ENCODE results near the gene TSR3. TPM values are rescaled to one million over a fixed set of nuclear protein-coding genes. Genes with fewer than 3 reads are reported as not detected.

Gene TSR3
- polyA plus RNA-seq, 1 of the 3 experiments (the other 2 are of a cell fraction): 87.3 TPM

DNA sequence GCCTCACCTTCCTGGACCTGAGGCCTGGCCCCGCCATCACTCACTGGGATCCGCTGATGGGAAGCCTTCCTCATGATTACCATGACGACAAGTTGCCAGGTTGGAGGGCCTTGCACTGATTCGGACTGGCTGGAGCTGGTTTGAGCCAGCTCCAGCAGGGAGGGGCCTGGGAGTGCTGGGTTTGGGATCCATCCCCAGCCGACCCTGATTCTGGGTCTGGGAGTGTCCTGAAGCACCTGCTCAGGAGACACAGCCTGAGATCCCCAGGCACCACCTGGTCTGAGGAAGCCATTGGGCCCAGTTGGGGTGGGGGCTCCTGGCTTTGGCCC is 24.1 kb downstream of the TSR3 start:
- H3K9ac ChIP-seq: no peak overlapping the region
- H3K4me1 ChIP-seq (ENCODE audit: control insufficient read depth in 1 of 2, insufficient read depth in 2 of 2, low read depth in 1 of 2, low read length in 1 of 2): peaks cover 0 to 13% of the 10 kb centered on the region in 2 experiments; a peak in 1 of 4 replicates
- TF ChIP-seq NRF1 (IDR thresholded peaks at IDR 0.05; ENCODE audit: low read depth, low read length) (no peak), ZBTB33 (IDR thresholded peaks at IDR 0.05; ENCODE audit: borderline replicate concordance, low read depth) (no peak), RCOR1 (IDR thresholded peaks at IDR 0.05; ENCODE audit: low read length) (no peak), MEF2A (IDR thresholded peaks at IDR 0.05; ENCODE audit: borderline replicate concordance, low read depth) (no peak), SMC3 (IDR thresholded peaks at IDR 0.05; ENCODE audit: low read depth, low read length) (no peak), USF2 (IDR thresholded peaks at IDR 0.05; ENCODE audit: borderline replicate concordance, low read depth, low read length) (no peak), EP300 (IDR thresholded peaks at IDR 0.05; ENCODE audit: borderline replicate concordance in 1 of 2, low read depth in 1 of 2, low read length in 1 of 2) (no peak), TCF12 (IDR thresholded peaks at IDR 0.05) (no peak), ELF1 (IDR thresholded peaks at IDR 0.05) (no peak), RFX5 (IDR thresholded peaks at IDR 0.05; ENCODE audit: low read length) (no peak), CTCF (IDR thresholded peaks at IDR 0.05) (no peak), REST (IDR thresholded peaks at IDR 0.05; ENCODE audit: low read depth, low read length) (no peak), RXRA (IDR thresholded peaks at IDR 0.05; ENCODE audit: borderline replicate concordance, low read depth) (no peak), TAF1 (IDR thresholded peaks at IDR 0.05; ENCODE audit: borderline replicate concordance, low read depth, low read length) (no peak), FOXM1 (IDR thresholded peaks at IDR 0.05; ENCODE audit: low read depth) (no peak), SIN3A (IDR thresholded peaks at IDR 0.05; ENCODE audit: borderline replicate concordance, low read depth, low read length) (no peak)
- TF ChIP-seq, protein P1, sequence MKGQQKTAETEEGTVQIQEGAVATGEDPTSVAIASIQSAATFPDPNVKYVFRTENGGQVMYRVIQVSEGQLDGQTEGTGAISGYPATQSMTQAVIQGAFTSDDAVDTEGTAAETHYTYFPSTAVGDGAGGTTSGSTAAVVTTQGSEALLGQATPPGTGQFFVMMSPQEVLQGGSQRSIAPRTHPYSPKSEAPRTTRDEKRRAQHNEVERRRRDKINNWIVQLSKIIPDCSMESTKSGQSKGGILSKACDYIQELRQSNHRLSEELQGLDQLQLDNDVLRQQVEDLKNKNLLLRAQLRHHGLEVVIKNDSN (IDR thresholded peaks at IDR 0.05; ENCODE audit: borderline replicate concordance, low read depth): no peak
- no peaks in the 10 kb centered on the region for H3K9me2 ChIP-seq
- H3K4me3 ChIP-seq (ENCODE audit: low read depth in 2 of 2, low read length in 1 of 2): no peak overlapping the region
- ChIA-PET POLR2A (no interaction called here), CTCF (interaction anchor here (2.4 kb wide), 1 partner anchor 10 kb away, joined by 14 read pairs; no protein-coding TSS in a partner anchor)
- WGBS (ENCODE audit: low lambda C conversion rate): 90% methylated on average over 2 of the region's 5 CpGs
- peaks cover 15% of the 10 kb centered on the region; the same call in 1 of the 2 replicates for H4K20me1 ChIP-seq (ENCODE audit: insufficient read depth)
- H3K4me2 ChIP-seq: no peak overlapping the region
- peaks cover 1% of the 10 kb centered on the region for H3F3A ChIP-seq (replicated peaks; ENCODE audit: insufficient read depth)
- peaks cover 14% of the 10 kb centered on the region for H3K27me3 ChIP-seq (ENCODE audit: insufficient read depth)
- H2AFZ ChIP-seq (ENCODE audit: low read depth): no peak overlapping the region
- no peaks in the 10 kb centered on the region for H3K79me2 ChIP-seq (ENCODE audit: insufficient read depth)
- no peak for DNase-seq
- peaks cover 0 to 22% of the 10 kb centered on the region in 2 experiments for H3K36me3 ChIP-seq (replicated peaks in 1 of 2; ENCODE audit: control insufficient read depth in 1 of 2, insufficient read depth in 2 of 2, low read length in 1 of 2)
- no peak overlapping the region for H3K27ac ChIP-seq (ENCODE audit: low read depth in 2 of 2, low read length in 1 of 2)
- no peaks in the 10 kb centered on the region for H3K9me3 ChIP-seq

All from SK-N-SH (cell line).